ENCODE measurements around the gene GANC.

GANC gene

GRCh38 chr15:42344763-42345162, 71.8 kb downstream of the GANC start:
- no peak for DNase-seq (ENCODE audit: low read depth in 2 of 2)

GRCh38 chr15:42345504-42345903, 72.5 kb downstream of the GANC start:
- no peak for DNase-seq (ENCODE audit: low read depth in 2 of 2)

GRCh38 chr15:42348083-42348482, 75.1 kb downstream of the GANC start:
- DNase-seq (ENCODE audit: low read depth in 2 of 2): no peak

DNA sequence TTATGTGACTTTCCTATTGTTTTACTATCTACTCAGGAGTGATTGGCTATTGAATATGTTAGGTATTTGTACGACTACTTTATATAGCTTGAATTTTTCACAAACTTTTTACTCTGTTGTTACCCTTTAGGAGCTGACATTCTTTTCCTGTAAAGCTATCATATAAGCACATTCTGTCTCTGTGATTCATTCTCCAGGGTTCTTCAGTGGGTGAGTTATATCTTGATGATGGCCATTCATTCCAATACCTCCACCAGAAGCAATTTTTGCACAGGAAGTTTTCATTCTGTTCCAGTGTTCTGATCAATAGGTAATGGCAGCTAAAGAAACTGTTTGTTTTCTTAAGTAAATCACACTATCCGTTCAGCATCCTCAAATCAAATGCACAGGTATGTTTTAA, 76.2 kb downstream of the GANC start:
- no peak for DNase-seq (ENCODE audit: low read depth in 2 of 2)

GRCh38 chr15:42352401-42352800, 79.4 kb downstream of the GANC start:
- no peak for DNase-seq (ENCODE audit: low read depth in 2 of 2)

DNA sequence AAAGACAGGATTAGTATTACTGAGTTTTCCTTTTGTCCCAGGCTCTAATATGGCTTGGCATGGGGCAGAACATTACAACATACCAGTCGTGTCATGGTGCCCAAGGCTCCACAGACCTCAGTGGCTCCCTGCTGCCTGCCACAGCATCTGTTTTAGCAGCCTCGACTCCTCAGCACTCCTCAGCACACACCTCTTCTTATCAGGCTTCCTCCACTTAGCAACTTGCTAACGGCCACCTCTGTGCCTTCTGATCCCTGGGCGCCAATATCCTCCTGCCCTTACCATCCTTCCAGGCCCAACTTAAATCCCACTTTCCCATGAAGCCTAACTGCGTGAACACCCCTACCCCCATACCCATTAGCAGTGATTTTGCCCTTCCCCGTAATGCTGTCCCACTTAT, 80.1 kb downstream of the GANC start:
- no peak for DNase-seq (ENCODE audit: low read depth in 2 of 2)

DNA sequence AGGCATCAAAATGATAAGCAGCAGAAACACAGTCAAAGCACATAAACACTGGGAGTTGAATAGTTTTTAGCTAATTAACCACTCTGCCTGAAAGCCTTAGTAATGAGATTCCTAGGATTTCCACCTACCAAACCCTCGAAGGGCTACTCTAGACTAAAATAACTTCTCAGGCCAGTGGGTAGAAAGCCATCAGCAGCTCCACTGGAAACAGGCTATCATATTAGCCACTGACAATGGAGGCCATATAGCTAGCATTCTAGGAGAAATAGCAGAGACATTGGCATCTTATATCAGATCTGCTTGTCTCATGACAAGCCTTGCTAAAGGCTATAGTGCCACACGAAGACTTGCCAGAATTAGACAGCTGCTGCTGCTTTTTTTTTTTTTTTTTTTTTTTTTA, 81.8 kb downstream of the GANC start:
- DNase-seq (ENCODE audit: low read depth in 2 of 2): no peak

DNA sequence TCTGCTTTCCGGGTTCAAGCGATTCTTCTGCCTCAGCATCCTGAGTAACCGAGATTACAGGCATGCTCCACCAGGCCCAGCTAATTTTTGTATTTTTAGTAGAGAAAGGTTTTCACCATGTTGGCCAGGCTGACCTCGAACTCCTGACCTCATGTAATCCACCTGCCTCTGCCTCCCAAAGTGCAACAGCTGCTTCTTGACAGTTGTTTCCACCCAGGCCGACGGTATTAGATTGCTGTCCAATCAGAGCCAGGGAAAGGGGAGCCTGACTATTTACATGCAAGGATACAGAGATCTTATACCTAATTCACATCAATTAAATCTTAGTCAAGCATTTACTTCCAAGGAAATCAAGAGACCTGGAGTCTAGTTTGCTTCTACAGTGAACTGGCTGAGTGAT, 82.3 kb downstream of the GANC start:
- no peak for DNase-seq (ENCODE audit: low read depth in 2 of 2)

DNA sequence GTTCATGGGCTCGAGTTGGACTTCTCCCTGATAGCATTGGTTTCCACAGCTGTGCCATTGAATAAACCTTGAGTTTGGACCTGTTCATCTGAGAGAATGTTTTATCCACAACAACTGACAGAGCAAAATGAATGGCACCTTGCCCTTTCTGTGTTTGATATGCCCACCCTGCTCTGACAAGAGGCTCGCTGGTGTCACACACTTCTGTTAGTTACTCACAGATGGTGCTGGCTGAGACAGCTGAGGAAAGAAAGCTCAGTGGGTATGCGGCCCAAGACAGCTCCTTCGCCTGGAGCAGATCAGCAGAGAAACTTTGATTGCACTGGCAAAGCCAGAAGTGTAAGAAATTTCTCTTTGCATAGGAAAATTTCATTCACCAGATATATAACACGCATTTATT, 83.8 kb downstream of the GANC start:
- DNase-seq (ENCODE audit: low read depth in 2 of 2): no peak

GRCh38 chr15:42358141-42358540, 85.1 kb downstream of the GANC start:
- DNase-seq (ENCODE audit: low read depth in 2 of 2): no peak

GRCh38 chr15:42359249-42359648, 86.2 kb downstream of the GANC start, which contains the start of gene CAPN3:
Gene CAPN3 (plus strand): TSS chr15:42359501. CDS start chr15:42359806, 305 bp downstream.
- DNase-seq (ENCODE audit: low read depth in 2 of 2): no peak

DNA sequence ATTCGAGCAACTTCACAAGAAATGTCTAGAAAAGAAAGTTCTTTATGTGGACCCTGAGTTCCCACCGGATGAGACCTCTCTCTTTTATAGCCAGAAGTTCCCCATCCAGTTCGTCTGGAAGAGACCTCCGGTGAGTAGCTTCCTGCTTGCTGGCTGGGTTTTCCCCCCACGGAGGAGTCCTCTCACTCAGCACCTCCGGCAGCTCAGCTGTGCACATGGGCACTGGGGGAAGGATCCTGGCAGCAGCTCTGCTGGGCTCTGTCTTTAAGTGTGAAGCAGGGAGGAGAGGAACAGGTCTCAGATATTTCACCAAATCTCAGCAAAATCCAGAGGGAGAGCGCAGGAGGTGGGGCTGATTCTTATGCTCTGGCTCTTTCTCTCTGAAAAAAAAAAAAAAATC, 87.0 kb downstream of the GANC start:
- DNase-seq (ENCODE audit: low read depth in 2 of 2): no peak

- no peak for DNase-seq (ENCODE audit: low read depth in 2 of 2)
These were observed 87.6 kb downstream of the GANC start for GRCh38 chr15:42360535-42361112.

DNA sequence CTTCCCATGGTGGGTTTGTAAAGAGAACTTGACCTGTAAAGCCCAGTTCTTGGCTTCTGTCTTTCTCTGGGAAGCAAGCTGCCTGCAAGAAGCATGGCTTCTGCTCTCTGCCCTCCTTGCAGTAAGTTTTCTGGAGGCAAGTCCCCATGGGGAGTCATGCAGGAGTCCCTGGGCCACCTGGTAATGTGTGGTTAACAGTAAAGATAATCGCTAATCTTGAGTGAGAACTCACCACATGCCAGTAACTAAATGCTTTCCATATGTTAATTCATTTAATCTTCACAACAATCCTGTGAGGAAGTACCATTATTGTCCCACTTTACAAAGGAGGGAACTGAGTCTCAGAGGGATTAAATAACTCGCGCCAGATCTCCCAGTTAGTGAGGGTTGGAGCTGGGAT, 90.5 kb downstream of the GANC start:
- no peak for DNase-seq (ENCODE audit: low read depth in 2 of 2)

DNA sequence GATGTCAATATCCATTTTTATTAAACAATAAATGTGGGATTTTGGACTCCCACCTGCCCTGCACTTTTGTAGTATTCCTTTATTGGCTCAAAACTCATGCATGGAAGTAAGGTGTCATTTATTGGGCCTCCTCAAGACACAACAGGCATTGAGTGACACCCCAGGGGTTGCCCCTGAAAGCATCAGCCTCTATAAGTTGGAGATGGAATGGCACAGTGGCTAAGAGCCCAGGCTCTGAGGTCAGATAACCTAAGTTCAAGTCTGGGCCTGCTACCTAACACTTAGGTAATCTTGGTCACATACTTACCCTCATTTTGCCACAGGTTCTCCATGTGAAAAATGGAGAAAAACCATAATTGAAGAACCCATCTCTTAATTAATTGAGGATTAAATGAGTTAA, 90.9 kb downstream of the GANC start:
- no peak for DNase-seq (ENCODE audit: low read depth in 2 of 2)

- DNase-seq (ENCODE audit: low read depth in 2 of 2): no peak
These were observed 91.5 kb downstream of the GANC start for GRCh38 chr15:42364529-42364928.

DNA sequence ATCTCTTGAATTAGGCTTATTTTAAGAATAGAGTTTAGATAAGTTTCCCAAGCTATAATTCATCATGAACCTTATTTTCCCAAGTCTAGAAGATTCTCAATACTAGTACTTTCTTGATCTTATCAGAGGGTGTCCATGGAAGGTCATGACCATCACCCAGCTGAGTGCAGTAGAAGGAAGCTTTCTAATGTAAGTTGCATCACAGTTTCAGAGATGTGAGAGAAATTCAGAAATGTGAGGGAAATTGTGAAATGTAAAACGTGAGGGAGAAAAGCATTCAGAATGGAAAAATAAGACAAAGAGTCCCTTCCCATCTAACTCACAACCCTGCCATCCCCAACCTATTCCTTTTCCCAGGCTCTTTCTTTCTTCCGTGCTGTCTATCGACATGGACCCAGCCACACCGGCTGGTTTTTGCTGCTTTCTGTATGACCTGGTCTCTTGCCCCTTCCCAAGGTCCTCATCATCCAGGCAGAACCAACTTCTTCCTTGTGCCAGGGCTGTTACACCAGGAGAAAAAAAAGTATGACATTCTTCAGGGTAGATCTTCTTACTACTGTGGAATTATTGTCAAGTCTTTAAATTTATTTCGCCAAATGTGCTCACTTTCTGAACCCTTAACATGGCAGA, 93.0 kb downstream of the GANC start:
- no peak for DNase-seq (ENCODE audit: low read depth in 2 of 2)

DNA sequence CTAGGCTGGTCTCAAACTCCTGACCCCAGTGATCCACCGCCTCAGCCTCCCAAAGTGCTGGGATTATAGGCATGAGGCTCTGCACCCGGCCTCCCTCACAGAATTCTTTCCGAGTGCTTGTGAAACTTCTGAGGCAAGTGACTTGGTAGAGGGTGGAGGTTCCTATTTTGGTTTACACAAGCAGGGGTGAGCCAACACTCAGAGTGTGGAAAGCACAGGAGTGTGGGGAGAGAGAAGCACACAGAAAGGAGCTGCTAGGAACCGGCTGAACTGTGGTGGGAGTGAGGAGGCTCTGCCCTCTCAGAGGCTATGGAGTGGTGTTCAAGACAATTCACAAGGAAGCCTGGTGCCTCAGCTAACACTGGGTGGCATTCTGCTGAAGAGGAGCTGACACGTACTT, 94.0 kb downstream of the GANC start:
- no peak for DNase-seq (ENCODE audit: low read depth in 2 of 2)

- DNase-seq (ENCODE audit: low read depth in 2 of 2): no peak
These were observed 95.1 kb downstream of the GANC start for GRCh38 chr15:42368096-42368495.

DNA sequence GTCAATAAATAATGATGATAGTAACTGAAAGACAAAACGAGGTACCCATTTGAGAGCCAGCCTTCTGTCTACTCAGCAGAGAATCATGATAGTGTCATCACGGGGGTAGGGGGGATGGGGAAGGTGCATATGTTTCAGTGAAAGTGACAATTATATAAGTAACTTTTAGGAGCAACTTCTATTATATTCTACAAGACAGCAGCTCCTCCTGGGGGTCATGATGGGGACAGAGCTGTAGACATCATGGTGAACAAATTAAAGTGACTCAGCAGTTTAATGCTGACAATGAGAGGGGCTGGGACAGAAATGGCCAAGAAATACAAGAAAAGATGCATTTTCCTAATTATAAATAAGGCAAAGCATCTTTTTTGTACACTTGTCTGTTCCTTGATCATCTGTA, 98.1 kb downstream of the GANC start:
- DNase-seq (ENCODE audit: low read depth in 2 of 2): no peak

GRCh38 chr15:42373274-42373673, 100.3 kb downstream of the GANC start:
- DNase-seq (ENCODE audit: low read depth in 2 of 2): no peak

GRCh38 chr15:42373936-42374335, 100.9 kb downstream of the GANC start:
- no peak for DNase-seq (ENCODE audit: low read depth in 2 of 2)

- DNase-seq (ENCODE audit: low read depth in 2 of 2): no peak
These were observed 101.8 kb downstream of the GANC start for GRCh38 chr15:42374810-42375209.

- DNase-seq (ENCODE audit: low read depth in 2 of 2): no peak
These were observed 102.3 kb downstream of the GANC start for GRCh38 chr15:42375252-42375651.
